GM18507 (cell line): Measurements from ENCODE around the gene KLHL29.

Experiments used
- DNase-seq: peaks from one replicate; pipeline ENCODE4 v3.0.0; 2011; ENCODE audit warnings: low read depth; ENCODE audit not compliant: insufficient read length; ENCODE audit errors: extremely low spot score
- FAIRE-seq: peaks from 2 replicates; lab custom pipeline; 2011; peaks lifted over from hg19 to GRCh38; lab: Jason Lieb, UNC

KLHL29 gene

DNA sequence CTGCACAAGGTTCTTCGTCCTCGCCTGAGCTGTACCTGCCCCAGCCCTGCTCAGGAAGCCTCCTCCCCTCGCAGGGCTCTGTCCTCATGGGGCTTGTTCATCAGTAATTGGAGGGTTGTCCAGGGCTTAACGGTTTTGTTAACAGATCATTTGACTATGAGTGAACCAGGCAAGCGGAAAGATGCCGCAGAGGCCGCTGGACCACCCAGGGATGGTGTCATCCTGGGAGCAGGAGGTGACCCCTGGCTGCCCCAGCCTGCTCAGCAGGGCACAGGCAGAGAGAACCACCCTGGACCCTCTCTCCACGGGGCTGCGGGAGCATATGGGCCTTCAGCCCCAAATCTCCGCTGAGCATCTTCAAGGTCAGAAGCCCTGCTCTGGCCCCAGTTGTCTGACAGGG lies 264.3 kb downstream of the KLHL29 start:
- no peak for FAIRE-seq
- DNase-seq: no peak

DNA sequence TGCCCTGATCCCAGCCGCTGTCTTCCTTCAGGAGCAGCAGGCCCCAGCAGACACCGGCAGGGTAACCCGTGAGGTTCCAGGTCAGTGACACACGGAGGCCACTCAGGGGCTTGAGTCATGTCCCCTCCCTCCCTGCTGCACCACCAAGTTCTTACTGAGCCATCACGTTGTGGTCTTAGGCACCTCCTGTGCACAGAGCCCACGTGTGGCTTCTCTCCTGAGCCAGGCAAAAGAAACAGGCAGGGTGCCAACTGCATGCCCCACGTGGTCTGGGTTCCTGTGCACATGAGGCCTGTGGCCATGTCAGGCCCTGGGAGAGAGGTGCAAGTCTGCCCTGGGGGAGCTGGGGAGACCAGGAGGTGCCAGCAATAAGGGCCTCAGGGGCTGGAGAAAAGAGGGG lies 264.8 kb downstream of the KLHL29 start:
- no peak for FAIRE-seq
- no peak for DNase-seq

DNA sequence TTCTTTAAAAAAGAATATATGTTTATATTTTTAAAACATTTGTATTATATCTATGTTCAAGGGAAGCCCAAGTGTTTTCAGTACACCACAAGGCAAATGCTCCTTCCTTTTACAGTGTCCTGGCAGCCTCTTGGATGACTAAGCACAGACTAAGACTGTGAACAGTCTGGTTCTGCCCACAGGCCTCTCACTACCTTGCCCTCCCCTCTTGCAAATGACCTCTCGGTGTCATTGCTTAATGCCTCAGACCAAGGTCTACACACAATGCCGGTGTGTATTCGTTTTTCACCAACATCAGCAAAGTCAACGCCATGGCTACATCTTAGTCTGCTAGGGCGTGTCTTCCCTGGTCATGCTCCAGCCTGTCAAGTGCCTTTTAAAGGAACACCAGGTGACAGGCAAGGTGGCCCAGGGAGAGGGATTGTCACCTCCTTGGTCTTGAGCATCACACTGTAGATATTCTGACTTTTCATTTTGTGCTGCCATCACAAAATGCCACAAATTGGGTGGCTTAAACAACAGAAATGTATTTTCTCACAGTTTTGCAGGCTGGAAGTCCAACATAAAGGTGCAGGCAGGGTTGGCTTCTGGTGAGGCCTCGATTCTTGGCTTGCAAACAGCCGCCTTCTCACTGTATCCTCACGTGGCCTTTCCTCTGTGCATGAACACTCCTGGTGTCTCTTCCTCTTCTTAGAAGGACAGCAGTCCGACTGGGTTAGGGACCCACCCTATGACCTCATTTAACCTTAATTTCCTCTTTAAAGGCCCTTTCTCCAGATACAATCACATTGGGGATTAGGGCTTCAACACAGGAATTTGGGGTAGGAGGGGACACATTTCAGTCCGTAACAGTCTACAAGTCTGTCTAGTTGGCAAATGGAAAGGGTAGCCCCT lies 266.5 kb downstream of the KLHL29 start:
- FAIRE-seq (no peak), DNase-seq (no peak)

- DNase-seq: no peak
Observed at GRCh38 chr2:23653326-23653725, 268.3 kb downstream of the KLHL29 start.

DNA sequence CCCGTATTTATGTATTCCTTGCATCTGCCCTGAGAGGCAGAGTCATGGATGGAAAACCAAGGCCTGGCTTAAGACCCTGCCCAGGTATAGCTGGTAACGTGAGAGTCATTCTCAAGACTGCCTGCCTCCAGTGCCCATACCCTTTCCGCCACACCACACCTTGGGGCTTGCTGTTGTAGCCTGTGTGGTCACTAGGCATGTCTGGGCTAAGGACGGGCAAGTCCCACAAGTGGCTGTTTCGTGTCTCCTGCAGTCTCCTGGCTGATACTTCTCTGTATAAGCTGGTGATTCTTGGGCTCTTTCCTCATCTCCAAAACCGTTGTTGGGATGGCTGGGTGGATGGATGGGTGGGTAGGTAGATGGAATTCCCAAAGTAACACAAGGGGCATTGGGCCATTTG lies 269.8 kb downstream of the KLHL29 start:
- no peak for DNase-seq
- no peak for FAIRE-seq

More at GRCh38 chr2:23653326-23653725, 268.3 kb downstream of the KLHL29 start:
- FAIRE-seq: no peak

GRCh38 chr2:23655934-23656596 lies 271.1 kb downstream of the KLHL29 start:
- DNase-seq (no peak), FAIRE-seq (no peak)

DNA sequence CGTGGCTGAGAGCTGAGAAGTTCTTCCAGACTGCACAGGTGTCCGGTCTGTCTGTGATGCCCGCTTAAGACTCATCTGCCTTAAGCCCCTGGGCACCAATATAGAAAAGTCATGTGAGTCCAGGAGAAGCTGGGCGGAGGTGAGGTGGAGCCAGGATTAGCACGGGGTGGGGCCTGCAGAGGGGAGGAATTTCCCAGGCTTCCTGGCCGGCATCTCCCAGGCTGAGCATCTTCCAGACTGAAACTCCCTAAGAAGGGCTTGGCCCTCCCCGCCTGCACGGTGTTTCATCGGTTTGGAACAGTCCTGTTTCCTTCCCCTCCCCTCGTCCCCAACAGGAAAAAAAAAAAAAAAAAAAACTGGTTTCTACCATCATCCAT lies 271.6 kb downstream of the KLHL29 start:
- DNase-seq (no peak), FAIRE-seq (no peak)

GRCh38 chr2:23657371-23657770 lies 272.4 kb downstream of the KLHL29 start:
- no peak for DNase-seq

DNA sequence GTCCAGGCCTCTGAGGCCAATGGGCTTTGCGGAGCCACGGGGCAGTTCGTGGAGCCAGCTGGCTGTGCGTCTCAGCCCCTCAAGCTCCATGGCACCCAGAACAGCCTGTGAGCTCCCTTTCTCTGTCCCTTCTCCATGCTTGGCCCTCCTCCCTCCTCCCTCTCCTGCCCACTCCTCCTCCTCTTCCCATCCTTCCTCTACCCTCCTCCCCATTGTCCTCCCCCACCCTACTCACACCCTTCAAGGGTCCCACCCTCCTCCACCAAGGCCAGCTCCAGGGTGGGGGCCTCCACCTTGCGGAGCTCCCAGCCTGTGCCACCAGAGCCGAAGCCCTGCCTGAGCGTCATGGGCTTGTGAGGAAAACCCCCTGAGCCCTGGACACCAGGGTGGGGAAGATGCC lies 273.0 kb downstream of the KLHL29 start:
- FAIRE-seq (no peak), DNase-seq (no peak)

More at GRCh38 chr2:23657371-23657770, 272.4 kb downstream of the KLHL29 start:
- FAIRE-seq: no peak

- FAIRE-seq (no peak), DNase-seq (no peak)
Observed at GRCh38 chr2:23658466-23658942, 273.5 kb downstream of the KLHL29 start.

GRCh38 chr2:23659328-23659727 lies 274.3 kb downstream of the KLHL29 start:
- FAIRE-seq: no peak

GRCh38 chr2:23659773-23660172 lies 274.8 kb downstream of the KLHL29 start:
- no peak for DNase-seq

More at GRCh38 chr2:23659328-23659727, 274.3 kb downstream of the KLHL29 start:
- DNase-seq: no peak

GRCh38 chr2:23660237-23660636 lies 275.3 kb downstream of the KLHL29 start:
- FAIRE-seq: no peak
- no peak for DNase-seq

More at GRCh38 chr2:23659773-23660172, 274.8 kb downstream of the KLHL29 start:
- FAIRE-seq: no peak

- FAIRE-seq (no peak), DNase-seq (no peak)
Observed at GRCh38 chr2:23661276-23662050, 276.5 kb downstream of the KLHL29 start.

GRCh38 chr2:23662466-23662865 lies 277.5 kb downstream of the KLHL29 start:
- FAIRE-seq: no peak

DNA sequence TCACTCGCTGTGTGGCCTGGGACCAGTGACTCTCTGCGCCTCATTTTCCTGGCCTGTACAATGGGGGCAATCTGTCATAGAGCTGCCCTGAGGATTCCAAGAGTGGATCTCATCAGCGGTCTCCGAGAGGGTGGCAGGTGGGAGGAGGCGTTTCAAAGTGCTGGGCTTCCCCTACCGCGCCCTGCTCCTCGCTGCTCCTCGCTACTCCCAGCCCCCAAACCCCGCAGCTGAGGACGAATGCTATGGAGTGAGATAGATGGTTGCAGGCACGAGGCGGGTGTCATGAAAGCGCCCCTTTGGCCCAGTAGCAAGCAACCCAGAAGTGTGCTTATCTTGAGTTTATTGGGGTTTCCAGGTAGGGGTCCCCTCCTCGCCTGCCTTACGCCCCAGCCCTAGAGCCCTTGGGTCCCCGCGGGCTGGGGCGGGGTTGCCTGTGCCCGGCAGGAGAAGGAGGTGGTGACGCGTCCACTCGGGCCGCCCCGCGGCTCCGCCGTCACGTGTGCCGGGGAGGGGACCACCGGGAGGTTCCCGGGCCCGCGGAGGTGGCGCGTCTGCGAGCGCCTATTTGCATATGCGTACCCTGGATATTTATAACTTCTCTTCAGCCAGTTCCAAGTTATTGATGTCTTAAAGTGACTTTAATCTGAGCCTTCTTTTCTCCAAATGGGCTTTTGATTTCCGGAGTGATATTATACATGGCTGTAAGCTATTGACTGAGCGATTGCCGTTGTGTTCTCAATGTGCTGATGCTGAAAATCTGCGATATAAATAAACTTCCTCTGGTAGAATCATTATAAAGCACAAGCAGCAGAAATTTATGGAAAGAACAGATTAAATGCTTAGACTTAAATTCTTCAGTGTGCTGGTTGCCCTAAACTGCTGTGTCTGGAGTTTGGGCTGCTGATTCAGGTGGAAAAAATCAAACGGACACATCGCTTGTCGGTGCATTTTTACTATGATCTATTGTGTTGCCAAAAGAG lies 278.3 kb downstream of the KLHL29 start:
- no peak for FAIRE-seq
- no peak for DNase-seq

More at GRCh38 chr2:23662466-23662865, 277.5 kb downstream of the KLHL29 start:
- no peak for DNase-seq

DNA sequence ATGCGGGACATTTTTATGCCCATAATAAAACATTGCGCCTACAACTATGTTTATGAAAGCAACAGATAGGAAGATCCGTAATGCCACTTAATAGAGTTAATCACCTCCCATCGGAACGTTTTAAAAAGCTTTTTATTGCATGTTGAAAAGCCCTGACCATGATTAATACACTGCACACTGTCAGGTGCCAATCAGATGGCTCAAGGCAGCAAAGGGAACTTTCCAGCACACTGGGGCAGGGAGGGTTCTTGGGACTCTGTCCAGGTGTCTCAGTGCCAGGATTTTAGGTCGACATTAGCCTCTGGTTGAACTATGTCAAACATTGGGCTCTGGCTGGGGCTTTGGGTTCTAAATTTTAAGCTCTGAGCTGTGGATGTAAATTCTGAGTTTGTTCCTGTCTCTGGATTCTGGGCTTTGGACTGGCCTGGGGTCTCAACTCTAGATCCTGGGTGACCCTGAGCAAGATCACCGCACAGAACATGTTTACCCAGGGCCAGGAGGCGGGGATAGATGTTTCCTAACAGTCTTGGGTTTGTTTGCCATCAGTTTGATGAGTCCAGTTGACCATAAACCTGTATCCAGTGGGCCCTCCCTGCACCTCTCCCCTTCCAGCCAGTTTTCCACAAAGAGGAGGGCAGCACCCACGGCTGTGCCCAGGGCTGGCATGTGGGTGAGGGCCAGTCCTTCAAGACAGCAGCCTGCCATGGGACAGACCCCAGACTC lies 279.2 kb downstream of the KLHL29 start:
- no peak for FAIRE-seq

More for the DNA sequence above, 279.2 kb downstream of the KLHL29 start:
- DNase-seq: no peak
